ENCODE results near the gene GPC6. TPM values are rescaled to one million over a fixed set of nuclear protein-coding genes. Genes with fewer than 3 reads are reported as not detected.

Gene GPC6
- total RNA-seq, 1 donor from 2014 or later = 50.3 TPM

DNA sequence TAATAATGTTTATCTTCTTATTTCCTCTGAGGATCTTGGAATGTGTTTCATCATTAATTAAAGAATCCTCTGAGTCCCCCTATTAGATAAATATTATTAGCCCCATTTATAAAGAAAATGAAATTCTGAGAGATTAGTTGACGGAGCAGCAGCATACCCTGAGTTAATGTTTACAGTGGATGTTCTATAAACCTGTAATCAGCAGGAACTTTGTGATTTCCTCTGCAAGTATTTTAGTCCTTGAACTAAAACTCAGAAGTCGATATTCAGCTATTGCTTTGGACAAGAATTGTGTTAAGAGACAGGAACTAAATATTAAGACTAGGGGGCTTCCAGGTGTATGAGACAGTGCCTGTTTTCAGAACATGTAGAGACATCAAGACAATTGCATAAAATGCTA, 1009.5 kb downstream of the GPC6 start:
- Mint-ChIP-seq H3K36me3 (ENCODE audit: insufficient read depth) (no peaks in the 10 kb centered on the region), H3K27ac (no peak overlapping the region), H3K9me3 (ENCODE audit: low read depth) (no peaks in the 10 kb centered on the region), H3K27me3 (no peaks in the 10 kb centered on the region), H3K4me1 (ENCODE audit: low read depth) (peaks cover 7% of the 10 kb centered on the region), H3K4me3 (ENCODE audit: low read depth) (no peak overlapping the region)
- TF ChIP-seq, protein P1, sequence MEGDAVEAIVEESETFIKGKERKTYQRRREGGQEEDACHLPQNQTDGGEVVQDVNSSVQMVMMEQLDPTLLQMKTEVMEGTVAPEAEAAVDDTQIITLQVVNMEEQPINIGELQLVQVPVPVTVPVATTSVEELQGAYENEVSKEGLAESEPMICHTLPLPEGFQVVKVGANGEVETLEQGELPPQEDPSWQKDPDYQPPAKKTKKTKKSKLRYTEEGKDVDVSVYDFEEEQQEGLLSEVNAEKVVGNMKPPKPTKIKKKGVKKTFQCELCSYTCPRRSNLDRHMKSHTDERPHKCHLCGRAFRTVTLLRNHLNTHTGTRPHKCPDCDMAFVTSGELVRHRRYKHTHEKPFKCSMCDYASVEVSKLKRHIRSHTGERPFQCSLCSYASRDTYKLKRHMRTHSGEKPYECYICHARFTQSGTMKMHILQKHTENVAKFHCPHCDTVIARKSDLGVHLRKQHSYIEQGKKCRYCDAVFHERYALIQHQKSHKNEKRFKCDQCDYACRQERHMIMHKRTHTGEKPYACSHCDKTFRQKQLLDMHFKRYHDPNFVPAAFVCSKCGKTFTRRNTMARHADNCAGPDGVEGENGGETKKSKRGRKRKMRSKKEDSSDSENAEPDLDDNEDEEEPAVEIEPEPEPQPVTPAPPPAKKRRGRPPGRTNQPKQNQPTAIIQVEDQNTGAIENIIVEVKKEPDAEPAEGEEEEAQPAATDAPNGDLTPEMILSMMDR (IDR thresholded peaks at IDR 0.05; ENCODE audit: unreplicated experiment) = no peak
- DNase-seq (ENCODE audit: low spot score, unreplicated experiment) = no peak

DNA sequence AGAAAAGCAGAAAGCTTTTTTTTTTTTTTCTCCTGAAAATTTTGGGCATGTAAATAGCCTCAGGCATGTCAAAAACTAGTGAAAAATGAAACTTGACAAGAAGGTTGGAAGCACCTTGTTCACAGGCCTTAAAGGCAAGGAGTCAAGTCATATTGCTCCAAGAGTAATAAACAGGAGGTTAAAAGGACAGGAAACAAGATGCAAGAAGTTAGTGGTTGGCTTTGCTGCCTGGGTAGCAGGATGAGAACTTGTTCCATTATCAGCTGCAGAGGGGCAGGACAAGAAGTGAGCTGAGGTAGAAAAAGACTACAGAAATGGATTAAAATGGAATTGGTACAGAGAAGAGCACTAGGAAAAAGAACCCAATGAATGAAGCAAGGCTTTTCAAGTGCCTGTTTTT, 1010.3 kb downstream of the GPC6 start:
- DNase-seq (ENCODE audit: low spot score, unreplicated experiment) = no peak
- H3K27me3 Mint-ChIP-seq = no peaks in the 10 kb centered on the region
- no peak overlapping the region for H3K4me3 Mint-ChIP-seq (ENCODE audit: low read depth)
- H3K9me3 Mint-ChIP-seq (ENCODE audit: low read depth) = no peaks in the 10 kb centered on the region
- TF ChIP-seq, protein P1 (IDR thresholded peaks at IDR 0.05; ENCODE audit: unreplicated experiment) = no peak
- no peaks in the 10 kb centered on the region for H3K36me3 Mint-ChIP-seq (ENCODE audit: insufficient read depth)
- H3K4me1 Mint-ChIP-seq (ENCODE audit: low read depth) = peaks cover 7% of the 10 kb centered on the region
- no peak overlapping the region for H3K27ac Mint-ChIP-seq

DNA sequence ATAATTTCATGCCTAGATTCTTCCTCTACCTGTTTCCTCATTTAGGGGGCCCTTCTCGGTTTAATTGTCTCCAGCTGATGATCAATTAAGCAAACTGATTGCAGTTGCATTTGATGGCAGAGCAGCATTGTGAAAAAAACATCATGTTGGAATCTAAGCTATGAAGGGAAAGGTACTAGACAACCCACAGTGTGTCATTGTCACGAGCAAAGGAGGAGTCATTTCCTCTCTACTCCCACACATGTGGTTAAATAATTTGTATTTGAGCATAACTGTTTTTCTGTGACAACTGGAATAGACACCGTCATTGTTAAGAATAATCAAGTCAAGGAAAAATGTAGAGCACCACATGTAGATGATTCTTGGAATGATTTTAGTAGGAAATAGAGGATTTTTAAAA, 1012.5 kb downstream of the GPC6 start:
- Mint-ChIP-seq H3K9me3 (ENCODE audit: low read depth) (no peaks in the 10 kb centered on the region), H3K27ac (no peak overlapping the region), H3K4me1 (ENCODE audit: low read depth) (peaks cover 6% of the 10 kb centered on the region), H3K4me3 (ENCODE audit: low read depth) (no peak overlapping the region), H3K27me3 (no peaks in the 10 kb centered on the region), H3K36me3 (ENCODE audit: insufficient read depth) (no peaks in the 10 kb centered on the region)
- DNase-seq (ENCODE audit: low spot score, unreplicated experiment) = no peak
- TF ChIP-seq, protein P1 (IDR thresholded peaks at IDR 0.05; ENCODE audit: unreplicated experiment) = no peak

DNA sequence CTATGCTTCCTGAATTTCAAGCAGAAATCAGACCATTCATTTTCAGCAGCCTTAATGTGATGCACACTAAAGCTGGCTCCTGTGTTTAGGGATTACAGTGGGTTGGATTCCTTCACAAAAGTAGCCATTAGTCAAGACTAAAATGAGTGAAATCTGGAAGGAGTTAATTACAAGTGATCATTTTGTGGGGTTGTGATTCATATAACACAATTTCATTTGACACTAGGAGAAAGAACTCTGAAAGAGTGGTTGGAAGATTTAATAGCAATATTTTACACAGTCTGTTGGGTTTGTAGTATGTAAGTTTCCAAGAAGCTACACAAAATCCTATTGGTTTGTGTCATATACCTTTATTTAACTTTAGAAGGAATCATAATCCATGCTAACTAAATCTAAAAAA, 1015.9 kb downstream of the GPC6 start:
- no peaks in the 10 kb centered on the region for H3K4me1 Mint-ChIP-seq (ENCODE audit: low read depth)
- peaks cover 3% of the 10 kb centered on the region for H3K36me3 Mint-ChIP-seq (ENCODE audit: insufficient read depth)
- TF ChIP-seq, protein P1 (IDR thresholded peaks at IDR 0.05; ENCODE audit: unreplicated experiment) = no peak
- DNase-seq (ENCODE audit: low spot score, unreplicated experiment) = no peak
- no peak overlapping the region for H3K27ac Mint-ChIP-seq
- peaks cover 10% of the 10 kb centered on the region for H3K9me3 Mint-ChIP-seq (ENCODE audit: low read depth)
- H3K27me3 Mint-ChIP-seq = no peaks in the 10 kb centered on the region
- H3K4me3 Mint-ChIP-seq (ENCODE audit: low read depth) = no peak overlapping the region

DNA sequence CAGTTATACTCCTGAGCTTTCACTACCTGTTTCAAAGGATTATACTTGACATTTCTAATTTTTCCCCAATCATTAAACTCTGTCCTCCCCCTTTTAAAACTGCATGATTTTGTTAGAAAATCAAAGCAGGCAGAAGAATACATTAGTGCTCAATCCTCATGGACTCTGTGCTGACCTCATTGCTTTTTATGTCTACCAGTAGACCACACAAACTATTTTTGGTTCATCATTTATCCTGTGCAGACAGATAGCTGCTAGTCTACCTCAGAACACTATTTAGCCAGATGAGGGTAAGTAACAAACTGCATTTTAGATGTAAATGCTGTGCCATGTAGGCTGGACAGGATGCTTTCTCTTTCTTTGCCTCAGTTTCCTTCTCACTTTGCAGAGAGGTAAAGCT, 1016.9 kb downstream of the GPC6 start:
- Mint-ChIP-seq H3K36me3 (ENCODE audit: insufficient read depth) (peaks cover 3% of the 10 kb centered on the region), H3K9me3 (ENCODE audit: low read depth) (peaks cover 10% of the 10 kb centered on the region), H3K4me3 (ENCODE audit: low read depth) (no peak overlapping the region), H3K4me1 (ENCODE audit: low read depth) (peaks cover 3% of the 10 kb centered on the region), H3K27me3 (no peaks in the 10 kb centered on the region), H3K27ac (no peak overlapping the region)
- DNase-seq (ENCODE audit: low spot score, unreplicated experiment) = no peak
- TF ChIP-seq, protein P1 (IDR thresholded peaks at IDR 0.05; ENCODE audit: unreplicated experiment) = no peak

Data from progenitor cell of endocrine pancreas (in vitro differentiated cells).